Left lung (tissue), 10 donors: ENCODE measurements around the gene PCMTD2. TPM values are rescaled to one million over a fixed set of nuclear protein-coding genes. Genes with fewer than 3 reads are reported as not detected.
A peak's percentile ranks its signal among the peaks of the same experiment; 100 is the strongest.

Source experiments
- ATAC-seq: fragments of 200-7000 bp; cut with Tn5 transposase; one replicate; pipeline ENCODE4 v1.9.1; 2020; ENCODE audit warnings: moderate library complexity
- DNase-seq, 4 donors: peaks; one replicate each; pipeline ENCODE4 v3.0.0-alpha.2; 2013 to 2020
- H3K27ac ChIP-seq, 2 donors: fragments of 200-600 bp; sonication (generic) in 1 of 2; one replicate each; pipeline versions ENCODE4 v1.5.0 to v1.8.0; 2020 to 2021
- H3K27me3 ChIP-seq, 2 donors: fragments of 200-600 bp; sonication (generic) in 1 of 2; one replicate each; pipeline versions ENCODE4 v1.5.0 to v1.8.0; 2020 to 2021
- H3K36me3 ChIP-seq, 2 donors: fragments of 200-600 bp; sonication (generic) in 1 of 2; one replicate each; pipeline versions ENCODE4 v1.5.0 to v1.8.0; 2020 to 2021
- H3K4me1 ChIP-seq, 2 donors: fragments of 200-600 bp; one replicate each; pipeline ENCODE4 v1.8.0; 2021
- H3K4me3 ChIP-seq, 2 donors: fragments of 200-600 bp; sonication (generic) in 1 of 2; one replicate each; pipeline versions ENCODE4 v1.5.0 to v1.8.0; 2020 to 2021; ENCODE audit warnings: mild to moderate bottlenecking in 1 of 2
- H3K9me3 ChIP-seq, 2 donors: fragments of 200-600 bp; sonication (generic) in 1 of 2; one replicate each; pipeline versions ENCODE4 v1.5.0 to v1.8.0; 2020 to 2021
- CTCF ChIP-seq, 2 donors: fragments of 200-600 bp; sonication (generic) in 1 of 2; IDR thresholded peaks; one replicate each; pipeline versions ENCODE4 v1.5.0 to v1.8.0; 2021; ENCODE audit warnings: antibody characterized with exemption in 2 of 2
- intact Hi-C, 2 donors: fragments of 100-400 bp; cut with DNase I; formaldehyde crosslinking; loops; one replicate each; pipeline versions ENCODE4 v1.11.2 to v1.14.2; 2022
- polyA plus RNA-seq, 6 donors: library from polyadenylated mRNA; unstranded; fragments of 120-200 nt; gene quantifications; one replicate each; pipeline ENCODE4 v1.2.1, GENCODE V29; 2013; ENCODE audit not compliant: insufficient read length in 6 of 6
- total RNA-seq, 2 donors: library from RNA; stranded (reverse); fragmentation: NEBNext Ultra II Directional; extraction: Animal tissue kit (Norgen Biotek cat#: 25700); gene quantifications; one replicate each; pipeline ENCODE4 v1.2.1, GENCODE V29; 2021
- donor health status: DM: no; HTN: yes; CAD: no.
- donor health status: DM: no; HTN: no; CAD: no.

PCMTD2 gene
- total and polyA plus RNA-seq, 8 donors = 31.6 to 163 (median 124) TPM

GRCh38 chr20:64256282-64256935, 861 bp downstream of the PCMTD2 start:
- Histone ChIP-seq H3K27me3 (no peaks in the 10 kb centered on the region), H3K36me3 (no peaks in the 10 kb centered on the region), H3K27ac (peak overlapping the region in 1 of 2 donors; percentile 84), H3K9me3 (no peaks in the 10 kb centered on the region), H3K4me1 (peaks cover 7 to 39% of the 10 kb centered on the region in 2 donors), H3K4me3 (peak overlapping the region; percentile 67 to 76)
- intact Hi-C loops = no loop called here
- DNase-seq = no peak
- no peak for TF ChIP-seq CTCF (IDR thresholded peaks at IDR 0.05)
- ATAC-seq = peak; percentile 2

GRCh38 chr20:64257107-64257757, 1.7 kb downstream of the PCMTD2 start:
- Histone ChIP-seq H3K9me3 (no peaks in the 10 kb centered on the region), H3K4me3 (peak overlapping the region in 1 of 2 donors; percentile 76), H3K27me3 (no peaks in the 10 kb centered on the region), H3K36me3 (no peaks in the 10 kb centered on the region), H3K27ac (no peak overlapping the region), H3K4me1 (peaks cover 7 to 39% of the 10 kb centered on the region in 2 donors)
- ATAC-seq (no peak), DNase-seq (no peak)
- no peak for TF ChIP-seq CTCF (IDR thresholded peaks at IDR 0.05)
- intact Hi-C loops = no loop called here

GRCh38 chr20:64258071-64258823, 2.7 kb downstream of the PCMTD2 start:
- intact Hi-C loops = no loop called here
- DNase-seq (no peak), ATAC-seq (no peak)
- no peaks in the 10 kb centered on the region for H3K9me3 ChIP-seq
- H3K4me1 ChIP-seq = peaks cover 7 to 39% of the 10 kb centered on the region in 2 donors
- H3K4me3 ChIP-seq = no peak overlapping the region
- no peaks in the 10 kb centered on the region for H3K36me3 ChIP-seq
- no peak overlapping the region for H3K27ac ChIP-seq
- TF ChIP-seq CTCF (IDR thresholded peaks at IDR 0.05) = no peak
- H3K27me3 ChIP-seq = no peaks in the 10 kb centered on the region

- H3K27me3 ChIP-seq = no peaks in the 10 kb centered on the region
- H3K4me1 ChIP-seq = peaks cover 7 to 34% of the 10 kb centered on the region in 2 donors
- DNase-seq (no peak), ATAC-seq (no peak)
- intact Hi-C loops = no loop called here
- peaks cover 0 to 1% of the 10 kb centered on the region in 2 donors for H3K36me3 ChIP-seq
- no peak for TF ChIP-seq CTCF (IDR thresholded peaks at IDR 0.05)
- no peaks in the 10 kb centered on the region for H3K9me3 ChIP-seq
- no peak overlapping the region for H3K4me3 ChIP-seq
- H3K27ac ChIP-seq = no peak overlapping the region
Observed at GRCh38 chr20:64260239-64260638, 4.7 kb downstream of the PCMTD2 start.

GRCh38 chr20:64261138-64261537, 5.6 kb downstream of the PCMTD2 start:
- peaks cover 7 to 32% of the 10 kb centered on the region in 2 donors for H3K4me1 ChIP-seq
- no peaks in the 10 kb centered on the region for H3K9me3 ChIP-seq
- H3K27ac ChIP-seq = no peak overlapping the region
- no peak overlapping the region for H3K4me3 ChIP-seq
- no peaks in the 10 kb centered on the region for H3K27me3 ChIP-seq
- intact Hi-C loops = no loop called here
- ATAC-seq (no peak), DNase-seq (peak in 2 of 4 donors; percentile 36 to 78)
- no peak for TF ChIP-seq CTCF (IDR thresholded peaks at IDR 0.05)
- H3K36me3 ChIP-seq = peaks cover 0 to 4% of the 10 kb centered on the region in 2 donors
